ENCODE data around the gene GIMAP7. TPM values are rescaled to one million over a fixed set of nuclear protein-coding genes. Genes with fewer than 3 reads are reported as not detected.

Gene GIMAP7
- total RNA-seq, 1 donor from 2014 or later, result 49.4 TPM

GRCh38 chr7:150502519-150502918 lies 12.2 kb upstream of the GIMAP7 start:
- no peak for TF ChIP-seq CTCF (IDR thresholded peaks at IDR 0.05)
- ATAC-seq (no peak), DNase-seq (no peak)
- no peaks in the 10 kb centered on the region for H3K27me3 ChIP-seq (ENCODE audit: low read depth)
- H3K9me3 ChIP-seq, result no peaks in the 10 kb centered on the region
- H3K4me1 ChIP-seq, result no peaks in the 10 kb centered on the region
- no peaks in the 10 kb centered on the region for H3K36me3 ChIP-seq
- no peak overlapping the region for H3K4me3 ChIP-seq
- intact Hi-C loops (cut with DNase I), result no loop called here
- H3K27ac ChIP-seq, result no peak overlapping the region

GRCh38 chr7:150503155-150503554 lies 11.5 kb upstream of the GIMAP7 start:
- Histone ChIP-seq H3K4me3 (no peak overlapping the region), H3K9me3 (no peaks in the 10 kb centered on the region), H3K27me3 (ENCODE audit: low read depth) (no peaks in the 10 kb centered on the region), H3K4me1 (no peaks in the 10 kb centered on the region), H3K36me3 (no peaks in the 10 kb centered on the region), H3K27ac (no peak overlapping the region)
- intact Hi-C loops (cut with DNase I), result no loop called here
- ATAC-seq (no peak), DNase-seq (no peak)
- no peak for TF ChIP-seq CTCF (IDR thresholded peaks at IDR 0.05)

GRCh38 chr7:150503581-150503980 lies 11.1 kb upstream of the GIMAP7 start:
- no peaks in the 10 kb centered on the region for H3K4me1 ChIP-seq
- no peak for ATAC-seq
- no peaks in the 10 kb centered on the region for H3K27me3 ChIP-seq (ENCODE audit: low read depth)
- no peaks in the 10 kb centered on the region for H3K9me3 ChIP-seq
- no peak for TF ChIP-seq CTCF (IDR thresholded peaks at IDR 0.05)
- intact Hi-C loops (cut with DNase I), result no loop called here
- H3K27ac ChIP-seq, result no peak overlapping the region
- DNase-seq, result no peak
- no peak overlapping the region for H3K4me3 ChIP-seq
- H3K36me3 ChIP-seq, result no peaks in the 10 kb centered on the region

- H3K36me3 ChIP-seq, result no peaks in the 10 kb centered on the region
- H3K4me1 ChIP-seq, result no peaks in the 10 kb centered on the region
- DNase-seq, result no peak
- no peak for TF ChIP-seq CTCF (IDR thresholded peaks at IDR 0.05)
- H3K9me3 ChIP-seq, result no peaks in the 10 kb centered on the region
- no peak overlapping the region for H3K27ac ChIP-seq
- ATAC-seq, result no peak
- H3K4me3 ChIP-seq, result no peak overlapping the region
- intact Hi-C loops (cut with DNase I), result no loop called here
- no peaks in the 10 kb centered on the region for H3K27me3 ChIP-seq (ENCODE audit: low read depth)
These were observed 6.6 kb upstream of the GIMAP7 start for GRCh38 chr7:150507947-150508602.

- intact Hi-C loops (cut with DNase I), result no loop called here
- no peak for TF ChIP-seq CTCF (IDR thresholded peaks at IDR 0.05)
- Histone ChIP-seq H3K36me3 (no peaks in the 10 kb centered on the region), H3K9me3 (no peaks in the 10 kb centered on the region), H3K4me3 (no peak overlapping the region), H3K27ac (no peak overlapping the region), H3K4me1 (peaks cover 4% of the 10 kb centered on the region), H3K27me3 (ENCODE audit: low read depth) (no peaks in the 10 kb centered on the region)
- no peak for ATAC-seq
- no peak for DNase-seq
These were observed 3.6 kb upstream of the GIMAP7 start for GRCh38 chr7:150511048-150511447.

Data from lower lobe of right lung (tissue), 2 donors.